Epithelial cell of esophagus (primary cell): Measurements from ENCODE around the gene B3GNT2.

Source experiments
- DNase-seq: peaks from one replicate; pipeline ENCODE4 v3.0.0; 2010; ENCODE audit warnings: low read depth
- H3K4me3 ChIP-seq: 2 replicates; pipeline ENCODE4 v1.5.1; 2011; ENCODE audit warnings: mild to moderate bottlenecking, low read length, control low read depth
- TF ChIP-seq, protein P1 (sequence below): IDR thresholded peaks from 2 replicates; pipeline ENCODE4 v1.5.1; 2011; ENCODE audit warnings: low read depth, mild to moderate bottlenecking, low read length, control low read depth, inconsistent platforms; ENCODE audit not compliant: insufficient read depth; ENCODE audit errors: missing control alignments

The B3GNT2 gene

DNA sequence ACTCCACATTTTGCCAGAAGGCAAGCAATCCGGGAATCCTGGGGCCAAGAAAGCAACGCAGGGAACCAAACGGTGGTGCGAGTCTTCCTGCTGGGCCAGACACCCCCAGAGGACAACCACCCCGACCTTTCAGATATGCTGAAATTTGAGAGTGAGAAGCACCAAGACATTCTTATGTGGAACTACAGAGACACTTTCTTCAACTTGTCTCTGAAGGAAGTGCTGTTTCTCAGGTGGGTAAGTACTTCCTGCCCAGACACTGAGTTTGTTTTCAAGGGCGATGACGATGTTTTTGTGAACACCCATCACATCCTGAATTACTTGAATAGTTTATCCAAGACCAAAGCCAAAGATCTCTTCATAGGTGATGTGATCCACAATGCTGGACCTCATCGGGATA lies 26.8 kb downstream of the B3GNT2 start:
- no peak for DNase-seq
- TF ChIP-seq, protein P1, sequence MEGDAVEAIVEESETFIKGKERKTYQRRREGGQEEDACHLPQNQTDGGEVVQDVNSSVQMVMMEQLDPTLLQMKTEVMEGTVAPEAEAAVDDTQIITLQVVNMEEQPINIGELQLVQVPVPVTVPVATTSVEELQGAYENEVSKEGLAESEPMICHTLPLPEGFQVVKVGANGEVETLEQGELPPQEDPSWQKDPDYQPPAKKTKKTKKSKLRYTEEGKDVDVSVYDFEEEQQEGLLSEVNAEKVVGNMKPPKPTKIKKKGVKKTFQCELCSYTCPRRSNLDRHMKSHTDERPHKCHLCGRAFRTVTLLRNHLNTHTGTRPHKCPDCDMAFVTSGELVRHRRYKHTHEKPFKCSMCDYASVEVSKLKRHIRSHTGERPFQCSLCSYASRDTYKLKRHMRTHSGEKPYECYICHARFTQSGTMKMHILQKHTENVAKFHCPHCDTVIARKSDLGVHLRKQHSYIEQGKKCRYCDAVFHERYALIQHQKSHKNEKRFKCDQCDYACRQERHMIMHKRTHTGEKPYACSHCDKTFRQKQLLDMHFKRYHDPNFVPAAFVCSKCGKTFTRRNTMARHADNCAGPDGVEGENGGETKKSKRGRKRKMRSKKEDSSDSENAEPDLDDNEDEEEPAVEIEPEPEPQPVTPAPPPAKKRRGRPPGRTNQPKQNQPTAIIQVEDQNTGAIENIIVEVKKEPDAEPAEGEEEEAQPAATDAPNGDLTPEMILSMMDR: no peak
- H3K4me3 ChIP-seq: no peak overlapping the region

DNA sequence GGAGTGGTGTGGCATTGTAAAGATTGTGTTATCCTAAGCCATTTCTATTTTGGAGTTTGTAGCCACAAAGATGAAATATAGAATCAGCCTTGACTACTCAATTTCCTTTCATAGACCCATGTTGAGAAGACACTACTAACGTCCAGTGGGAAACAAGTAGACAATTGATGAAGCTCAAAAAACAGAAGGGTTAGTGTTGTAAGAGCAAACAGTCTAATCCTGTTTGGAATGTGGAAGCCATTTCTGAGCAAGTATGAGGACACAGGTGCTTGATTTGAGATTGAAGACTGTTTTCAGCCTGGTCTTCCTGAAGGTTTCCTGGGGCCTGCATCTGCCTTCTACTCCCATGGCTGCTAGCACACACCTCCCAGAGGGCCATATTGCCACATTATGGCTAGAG lies 29.1 kb downstream of the B3GNT2 start:
- TF ChIP-seq, protein P1: no peak
- no peak for DNase-seq
- no peak overlapping the region for H3K4me3 ChIP-seq

DNA sequence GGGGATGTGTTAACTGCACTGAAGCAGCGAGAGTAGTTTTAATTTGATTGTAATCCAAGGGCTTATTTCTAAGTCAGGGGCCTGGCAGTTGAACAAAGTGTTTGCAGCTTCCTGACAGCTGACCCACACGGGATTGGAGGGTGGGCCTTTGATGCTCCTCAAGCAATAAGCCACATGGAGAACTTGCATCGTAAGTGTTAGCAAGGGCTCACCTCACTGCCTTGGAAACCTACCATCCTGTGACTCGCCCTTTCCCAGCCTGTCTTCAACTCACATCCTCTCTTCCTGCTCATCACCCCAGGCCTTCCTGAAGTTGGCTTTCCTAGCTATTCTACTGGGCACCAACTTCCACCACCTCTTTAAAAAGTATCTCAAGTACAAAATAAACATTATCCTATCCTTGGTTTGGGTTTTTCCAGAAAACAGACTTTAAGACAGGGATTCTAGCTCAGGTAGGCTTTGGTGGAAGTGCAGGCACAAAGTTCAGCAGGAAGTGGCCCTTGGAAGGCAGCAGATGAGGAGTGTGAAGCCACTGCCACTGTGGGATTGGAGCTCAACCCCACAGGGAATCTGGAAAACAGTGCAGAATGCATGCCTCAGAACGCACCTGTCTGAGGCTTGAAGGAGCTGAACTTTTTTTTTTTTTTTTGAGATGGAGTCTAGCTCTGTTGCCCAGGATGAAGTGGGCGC lies 31.6 kb downstream of the B3GNT2 start:
- TF ChIP-seq, protein P1: no peak
- no peak for DNase-seq

DNA sequence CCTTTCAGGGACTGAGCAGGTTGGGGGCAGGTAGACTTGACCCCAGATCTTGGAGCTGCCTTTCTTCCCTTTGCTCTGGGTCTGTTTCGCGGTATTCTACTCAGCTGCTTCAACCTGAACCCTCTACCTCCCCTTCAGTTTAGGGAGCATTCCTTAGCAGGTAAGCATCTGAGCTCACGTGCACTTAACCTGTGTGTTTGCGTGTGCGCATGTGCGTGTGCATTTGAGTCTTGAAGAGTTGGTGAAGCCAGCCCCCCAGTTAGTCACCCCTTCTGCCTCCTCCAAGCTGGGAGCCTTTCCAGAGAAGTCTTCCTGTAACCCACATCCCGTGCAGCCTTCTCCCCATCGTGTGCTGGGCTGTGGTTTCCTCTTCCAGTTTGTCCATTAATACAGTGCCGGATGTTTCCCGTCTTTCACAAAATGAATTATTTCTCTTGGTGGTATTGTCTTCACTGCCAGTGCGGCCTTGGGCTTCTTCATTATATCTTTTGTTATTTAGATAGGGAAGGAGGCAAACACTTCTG lies 33.2 kb downstream of the B3GNT2 start:
- DNase-seq: no peak
- TF ChIP-seq, protein P1: no peak
- no peak overlapping the region for H3K4me3 ChIP-seq

More for the DNA sequence above, 31.6 kb downstream of the B3GNT2 start:
- H3K4me3 ChIP-seq: no peak overlapping the region

DNA sequence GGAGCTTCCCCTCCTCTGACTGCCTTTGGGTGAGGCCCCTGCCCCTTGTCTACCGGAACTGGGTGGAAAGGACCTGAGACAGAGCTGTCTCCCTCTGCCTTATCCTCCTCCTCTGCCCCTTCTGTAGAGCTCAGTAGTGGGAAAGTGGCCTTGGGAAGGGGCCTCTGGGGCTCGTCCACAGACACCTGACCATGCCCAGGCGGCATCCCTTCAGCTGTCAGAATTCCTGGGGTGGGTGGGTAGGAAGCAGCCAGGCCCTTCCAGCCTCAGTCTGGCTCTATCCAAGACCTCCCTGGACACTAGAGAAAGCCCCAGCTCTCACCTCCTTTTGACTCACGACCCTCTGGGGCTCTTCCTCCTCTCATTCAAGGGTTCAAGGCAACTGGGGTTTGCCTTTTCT lies 35.6 kb downstream of the B3GNT2 start:
- TF ChIP-seq, protein P1: no peak
- DNase-seq: no peak
- no peak overlapping the region for H3K4me3 ChIP-seq

DNA sequence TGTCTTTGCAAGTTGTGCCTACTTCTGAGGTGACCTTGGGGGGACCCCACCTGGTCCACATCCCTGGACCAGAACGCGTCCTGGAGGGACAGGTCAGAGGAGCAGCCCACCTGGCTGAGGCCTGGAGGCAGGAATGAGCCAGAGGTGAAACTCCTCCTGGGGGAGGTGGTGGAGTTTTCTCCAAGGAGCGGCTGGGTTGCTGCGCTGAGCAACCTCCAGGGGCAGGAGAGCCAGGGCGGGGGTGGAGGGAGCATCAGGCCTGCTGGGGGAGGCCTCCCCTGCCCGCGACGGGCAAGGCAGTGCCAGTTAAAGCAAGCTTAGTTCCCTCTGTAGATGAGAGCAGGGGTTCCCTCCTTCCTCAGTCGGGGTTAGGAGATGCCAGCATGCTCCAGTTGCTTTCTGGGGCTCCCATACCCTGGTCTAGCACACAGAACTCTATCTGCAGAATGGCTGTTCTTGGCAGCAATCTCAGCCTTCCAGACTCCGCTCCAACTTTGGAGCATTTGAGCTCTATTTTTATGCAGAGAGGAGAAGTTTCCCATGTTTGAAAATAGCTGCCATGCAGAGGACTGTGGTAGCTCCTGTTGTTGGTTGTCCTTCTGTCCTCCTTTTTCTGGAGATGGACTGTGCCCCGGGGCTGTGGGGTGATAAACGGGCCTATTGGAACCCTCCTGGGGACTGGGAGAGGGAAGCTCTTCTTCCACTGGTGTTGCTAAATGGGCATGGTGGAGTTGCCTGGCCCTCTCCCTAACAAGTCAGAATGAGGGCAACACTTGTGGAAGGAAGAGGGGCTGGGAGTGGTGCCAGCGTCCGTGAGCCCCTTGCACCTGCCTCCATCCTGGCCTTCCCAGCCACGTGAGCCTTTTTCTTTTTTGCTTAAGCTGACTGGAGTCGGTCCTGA lies 39.1 kb downstream of the B3GNT2 start:
- TF ChIP-seq, protein P1: no peak
- H3K4me3 ChIP-seq: no peak overlapping the region
- DNase-seq: no peak
